ENCODE results near the gene LOC128125822.
A peak's percentile ranks its signal among the peaks of the same experiment; 100 is the strongest.
"Not testable (repeated sequence)": the region's sequence is repeated elsewhere in the genome, so short reads cannot be mapped to it uniquely, and the experiment has no call there.

LOC128125822 gene

GRCh38 chr6:63584125-63584514 lies 11.8 kb downstream of the LOC128125822 start:
- TF ChIP-seq CTCF (conservative IDR thresholded peaks at IDR 0.05) = no peak
- WGBS, 2 experiments (ENCODE audit: insufficient coverage in 1 of 2, insufficient read length in 1 of 2) = 92 to 100% methylated on average over 3 to 4 of the region's 4 CpGs
- Mint-ChIP-seq H3K4me1 (no peaks in the 10 kb centered on the region), H3K36me3 (ENCODE audit: low read depth) (peaks cover 20% of the 10 kb centered on the region), H3K27ac (no peak overlapping the region), H3K9me3 (no peaks in the 10 kb centered on the region), H3K27me3 (ENCODE audit: insufficient read depth) (peaks cover 14% of the 10 kb centered on the region), H3K4me3 (no peak overlapping the region)
- Histone ChIP-seq H3K27ac (ENCODE audit: low read depth, low read length) (no peak overlapping the region), H3K36me3 (ENCODE audit: control insufficient read depth, insufficient read depth, low read length) (peaks cover 45% of the 10 kb centered on the region), H3K4me3 (ENCODE audit: low read length) (no peak overlapping the region), H3K4me1 (ENCODE audit: control insufficient read depth, insufficient read depth, low read length) (no peaks in the 10 kb centered on the region), H3K27me3 (ENCODE audit: control insufficient read depth, insufficient read depth, low read length, poor library complexity, severe bottlenecking) (no peaks in the 10 kb centered on the region), H3K9me3 (ENCODE audit: control insufficient read depth, low read length) (no peaks in the 10 kb centered on the region), H3K9ac (ENCODE audit: extremely low read depth, low read length, poor library complexity, severe bottlenecking) (no peak overlapping the region)
- DNase-seq = no peak

GRCh38 chr6:63584566-63584965 lies 12.3 kb downstream of the LOC128125822 start:
- Histone ChIP-seq H3K27me3 (ENCODE audit: control insufficient read depth, insufficient read depth, low read length, poor library complexity, severe bottlenecking) (no peaks in the 10 kb centered on the region), H3K4me3 (ENCODE audit: low read length) (no peak overlapping the region), H3K36me3 (ENCODE audit: control insufficient read depth, insufficient read depth, low read length) (peaks cover 40% of the 10 kb centered on the region), H3K27ac (ENCODE audit: low read depth, low read length) (no peak overlapping the region), H3K9me3 (ENCODE audit: control insufficient read depth, low read length) (no peaks in the 10 kb centered on the region), H3K9ac (ENCODE audit: extremely low read depth, low read length, poor library complexity, severe bottlenecking) (no peak overlapping the region), H3K4me1 (ENCODE audit: control insufficient read depth, insufficient read depth, low read length) (no peaks in the 10 kb centered on the region)
- Mint-ChIP-seq H3K4me3 (no peak overlapping the region), H3K4me1 (no peaks in the 10 kb centered on the region), H3K36me3 (ENCODE audit: low read depth) (peaks cover 17% of the 10 kb centered on the region), H3K9me3 (no peaks in the 10 kb centered on the region), H3K27ac (no peak overlapping the region), H3K27me3 (ENCODE audit: insufficient read depth) (peaks cover 14% of the 10 kb centered on the region)
- WGBS, 2 experiments (ENCODE audit: insufficient coverage in 1 of 2, insufficient read length in 1 of 2) = 96 to 100% methylated on average over 4 to 8 of the region's 8 CpGs
- no peak for TF ChIP-seq CTCF (conservative IDR thresholded peaks at IDR 0.05)
- no peak for DNase-seq

DNA sequence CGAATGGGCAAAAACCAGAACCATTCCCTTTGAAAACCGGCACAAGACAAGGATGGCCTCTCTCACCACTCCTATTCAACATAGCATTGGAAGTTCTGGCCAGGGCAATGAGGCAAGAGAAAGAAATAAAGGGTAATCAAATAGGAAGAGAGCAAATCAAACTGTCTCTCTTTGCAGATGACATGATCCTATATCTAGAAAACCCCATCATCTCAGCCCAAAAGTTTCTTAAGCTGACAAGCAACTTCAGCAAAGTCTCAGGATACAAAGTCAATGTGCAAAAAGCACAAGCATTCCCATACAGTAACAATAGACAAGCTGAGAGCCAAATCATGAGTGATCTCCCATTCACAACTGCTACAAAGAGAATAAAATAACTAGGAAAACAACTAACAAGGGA lies 13.4 kb downstream of the LOC128125822 start:
- H3K36me3 ChIP-seq (ENCODE audit: control insufficient read depth, insufficient read depth, low read length) = peaks cover 29% of the 10 kb centered on the region
- H3K4me1 Mint-ChIP-seq; H3K4me1 ChIP-seq (ENCODE audit: control insufficient read depth, insufficient read depth, low read length); H3K27me3 ChIP-seq (ENCODE audit: control insufficient read depth, insufficient read depth, low read length, poor library complexity, severe bottlenecking); H3K4me3 Mint-ChIP-seq; H3K36me3 Mint-ChIP-seq (ENCODE audit: low read depth); H3K9me3 Mint-ChIP-seq; H3K27ac ChIP-seq (ENCODE audit: low read depth, low read length); H3K9me3 ChIP-seq (ENCODE audit: control insufficient read depth, low read length); H3K9ac ChIP-seq (ENCODE audit: extremely low read depth, low read length, poor library complexity, severe bottlenecking); DNase-seq; H3K4me3 ChIP-seq (ENCODE audit: low read length); H3K27ac Mint-ChIP-seq: not testable (repeated sequence)
- H3K27me3 Mint-ChIP-seq (ENCODE audit: insufficient read depth) = peaks cover 14% of the 10 kb centered on the region
- 94% methylated on average over 2 of the region's 2 CpGs; no CpG with 5 or more reads in 1 of the 2 experiments for WGBS, 2 experiments (ENCODE audit: insufficient coverage in 1 of 2, insufficient read length in 1 of 2)

- DNase-seq = no peak
- no peaks in the 10 kb centered on the region for H3K27me3 ChIP-seq (ENCODE audit: control insufficient read depth, insufficient read depth, low read length, poor library complexity, severe bottlenecking)
- no peaks in the 10 kb centered on the region for H3K9me3 Mint-ChIP-seq
- H3K4me1 ChIP-seq (ENCODE audit: control insufficient read depth, insufficient read depth, low read length) = no peaks in the 10 kb centered on the region
- H3K36me3 Mint-ChIP-seq (ENCODE audit: low read depth) = no peaks in the 10 kb centered on the region
- H3K27ac Mint-ChIP-seq = no peak overlapping the region
- peaks cover 14% of the 10 kb centered on the region for H3K27me3 Mint-ChIP-seq (ENCODE audit: insufficient read depth)
- no peak overlapping the region for H3K4me3 ChIP-seq (ENCODE audit: low read length)
- no peaks in the 10 kb centered on the region for H3K36me3 ChIP-seq (ENCODE audit: control insufficient read depth, insufficient read depth, low read length)
- H3K27ac ChIP-seq (ENCODE audit: low read depth, low read length) = peak overlapping the region; percentile 14
- no peak overlapping the region for H3K9ac ChIP-seq (ENCODE audit: extremely low read depth, low read length, poor library complexity, severe bottlenecking)
- WGBS, 2 experiments (ENCODE audit: insufficient coverage in 1 of 2, insufficient read length in 1 of 2) = 83% methylated on average over 2 of the region's 2 CpGs; no CpG with 5 or more reads in 1 of the 2 experiments
- no peak for TF ChIP-seq CTCF (conservative IDR thresholded peaks at IDR 0.05)
- no peak overlapping the region for H3K4me3 Mint-ChIP-seq
- H3K9me3 ChIP-seq (ENCODE audit: control insufficient read depth, low read length) = no peaks in the 10 kb centered on the region
- H3K4me1 Mint-ChIP-seq = no peaks in the 10 kb centered on the region
Measured at GRCh38 chr6:63589952-63590411, 17.7 kb downstream of the LOC128125822 start.
